GM21529 (cell line): ENCODE results near the gene TTC38.
"Not testable (repeated sequence)": the region's sequence is repeated elsewhere in the genome, so short reads cannot be mapped to it uniquely, and the experiment has no call there.

Source experiments
- ATAC-seq: cut with Tn5 transposase; IDR thresholded peaks from one replicate; pipeline ENCODE4 v1.9.1; 2021; ENCODE audit not compliant: unreplicated experiment

TTC38 gene

DNA sequence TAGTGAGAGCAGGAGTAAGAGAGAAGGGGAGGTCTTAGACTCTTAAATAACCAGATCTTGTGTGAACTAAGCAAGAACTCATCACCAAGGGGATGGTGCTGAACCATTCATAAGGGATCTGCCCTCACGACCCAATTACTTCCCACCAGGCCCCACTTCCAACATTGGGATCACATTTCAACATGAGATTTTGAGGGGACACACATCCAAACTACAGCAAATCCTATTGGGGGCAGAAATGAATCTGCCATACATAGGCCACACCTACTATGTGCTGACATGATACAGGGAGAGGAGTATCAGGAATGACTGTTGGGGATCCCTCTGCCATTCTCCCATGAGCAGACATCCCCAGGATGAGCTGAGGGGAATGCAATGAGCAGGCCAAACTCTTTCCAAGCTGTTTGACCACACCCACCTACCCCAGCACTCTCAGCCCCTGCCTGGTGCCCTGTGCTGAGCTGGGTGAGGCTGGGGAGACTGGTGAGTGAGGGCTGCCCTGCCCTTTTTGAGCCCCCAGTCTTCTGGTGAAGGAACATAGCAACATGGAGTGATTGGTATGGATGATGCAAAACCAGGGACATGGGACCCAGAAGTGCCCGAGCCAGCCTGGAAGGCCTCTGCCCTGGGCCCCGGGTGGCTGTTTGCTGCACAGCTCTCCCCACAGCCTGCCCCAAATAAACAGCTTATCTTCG, 27.6 kb downstream of the TTC38 start:
- ATAC-seq = no peak

DNA sequence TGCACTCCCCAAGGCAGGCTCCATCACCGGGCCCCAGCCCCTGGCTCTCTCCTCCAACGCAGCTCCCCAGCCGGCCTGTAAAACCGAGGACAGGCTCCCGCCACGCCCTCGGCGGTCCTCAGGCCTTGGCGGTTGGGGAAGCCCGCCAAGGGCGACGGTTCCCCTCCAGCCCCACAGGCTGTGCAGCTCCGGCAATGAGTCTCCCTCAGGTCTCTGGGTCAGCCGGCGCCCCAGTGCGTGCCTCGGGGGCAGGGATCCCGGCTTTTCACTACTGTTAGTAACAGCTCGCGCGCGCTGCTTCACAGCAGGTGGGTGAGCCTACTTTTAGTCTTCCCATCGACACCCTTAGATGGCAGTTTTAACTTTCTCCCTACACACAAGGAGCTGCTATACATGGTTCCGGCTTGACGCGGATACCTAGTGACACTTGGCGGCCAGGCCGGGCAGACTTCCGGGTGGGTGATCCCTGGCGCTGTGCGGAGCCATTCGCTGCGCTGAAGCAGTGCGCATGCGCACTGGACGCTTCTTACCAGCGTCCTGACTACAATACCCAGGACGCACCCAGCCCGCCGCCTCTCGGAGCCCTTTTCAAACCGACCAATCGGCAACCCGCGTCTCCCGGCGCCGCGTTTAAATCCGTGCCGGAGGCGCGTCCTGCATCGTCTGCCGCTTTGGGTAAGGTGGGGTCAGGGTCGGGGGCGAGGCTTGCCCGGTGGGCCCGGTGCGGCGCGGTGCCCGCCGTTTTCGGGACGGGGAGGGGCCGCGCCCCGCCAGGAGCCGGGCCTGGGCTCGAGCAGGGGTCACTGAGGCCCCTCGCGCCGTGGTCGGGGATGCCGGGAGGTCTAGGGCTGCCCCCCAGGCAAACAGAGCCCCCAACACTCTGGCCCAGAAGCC, 28.7 kb downstream of the TTC38 start, which contains the start of gene GTSE1:
GTSE1 (plus strand) TSS at position 614 of the 894 bp plus-strand sequence. CDS start 531 bp downstream, outside the sequence.
- peak; percentile 86 for ATAC-seq

DNA sequence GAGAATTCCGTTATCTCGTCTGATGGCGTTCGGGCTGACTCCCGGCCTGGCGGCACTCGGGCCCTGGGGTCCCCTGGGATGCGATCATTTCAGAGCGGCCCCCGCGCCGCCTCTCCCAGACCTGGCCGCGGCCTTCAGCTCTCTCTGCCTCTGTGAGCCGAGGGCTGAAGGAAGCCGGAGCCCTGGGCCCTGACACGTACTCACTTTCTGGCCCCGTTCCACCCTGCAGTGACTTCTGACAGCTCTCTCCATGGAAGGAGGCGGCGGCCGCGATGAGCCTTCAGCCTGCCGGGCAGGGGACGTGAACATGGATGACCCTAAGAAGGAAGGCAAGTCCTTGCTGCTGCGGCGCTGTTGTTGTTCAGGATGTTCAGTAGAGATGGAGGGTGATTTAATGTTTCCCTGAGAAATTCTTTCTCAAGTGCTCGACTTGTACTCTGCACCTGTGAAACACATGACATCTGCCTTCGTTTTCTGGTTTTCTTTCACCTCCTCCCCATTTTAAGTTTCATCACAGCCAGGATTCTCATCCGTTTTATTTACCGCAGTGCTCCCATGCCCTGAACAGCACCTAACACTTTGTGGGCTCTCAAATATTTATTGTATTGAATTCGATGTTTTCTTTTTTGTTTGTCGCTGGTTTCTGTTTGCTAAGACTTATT, 29.5 kb downstream of the TTC38 start:
- peak; percentile 15 for ATAC-seq

DNA sequence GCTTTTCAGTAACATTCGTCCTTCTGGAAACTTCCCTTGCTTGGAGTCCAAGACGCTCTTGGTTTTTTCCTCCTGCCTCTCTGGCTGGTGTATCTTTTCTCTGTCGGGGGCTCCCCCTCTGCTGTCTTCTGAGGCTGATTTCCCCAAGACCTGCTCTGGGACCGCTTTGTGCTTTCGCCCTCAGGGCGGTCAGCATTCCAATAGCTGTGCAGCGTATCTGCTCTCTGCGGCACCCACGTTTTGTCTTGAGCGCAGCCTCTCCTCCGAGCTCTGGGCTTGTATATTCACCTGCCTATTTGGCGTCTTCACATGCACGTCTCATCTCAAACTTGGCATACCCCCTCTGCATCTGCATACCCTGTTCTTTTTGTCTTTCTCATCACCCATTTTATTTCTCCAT, 31.3 kb downstream of the TTC38 start:
- no peak for ATAC-seq

DNA sequence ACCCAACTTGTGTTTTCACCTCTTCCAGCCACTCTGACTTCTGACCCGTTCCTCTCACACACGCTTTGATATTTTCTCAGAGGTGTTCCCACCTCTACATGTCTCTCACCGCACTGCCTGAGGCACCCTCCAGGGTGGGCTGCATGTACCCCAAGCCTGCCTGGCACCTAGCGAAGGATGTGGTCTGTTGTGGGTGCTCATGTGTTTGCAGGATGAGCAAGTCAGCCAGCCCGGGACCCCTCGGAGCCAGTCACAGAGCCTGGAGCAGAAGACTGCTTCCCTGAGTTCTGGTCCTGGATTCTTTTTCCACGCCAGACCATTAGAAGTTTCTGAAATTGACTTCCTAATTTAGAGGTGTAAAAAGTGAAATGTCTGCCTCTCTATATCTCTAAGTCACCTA, 32.7 kb downstream of the TTC38 start:
- no peak for ATAC-seq

DNA sequence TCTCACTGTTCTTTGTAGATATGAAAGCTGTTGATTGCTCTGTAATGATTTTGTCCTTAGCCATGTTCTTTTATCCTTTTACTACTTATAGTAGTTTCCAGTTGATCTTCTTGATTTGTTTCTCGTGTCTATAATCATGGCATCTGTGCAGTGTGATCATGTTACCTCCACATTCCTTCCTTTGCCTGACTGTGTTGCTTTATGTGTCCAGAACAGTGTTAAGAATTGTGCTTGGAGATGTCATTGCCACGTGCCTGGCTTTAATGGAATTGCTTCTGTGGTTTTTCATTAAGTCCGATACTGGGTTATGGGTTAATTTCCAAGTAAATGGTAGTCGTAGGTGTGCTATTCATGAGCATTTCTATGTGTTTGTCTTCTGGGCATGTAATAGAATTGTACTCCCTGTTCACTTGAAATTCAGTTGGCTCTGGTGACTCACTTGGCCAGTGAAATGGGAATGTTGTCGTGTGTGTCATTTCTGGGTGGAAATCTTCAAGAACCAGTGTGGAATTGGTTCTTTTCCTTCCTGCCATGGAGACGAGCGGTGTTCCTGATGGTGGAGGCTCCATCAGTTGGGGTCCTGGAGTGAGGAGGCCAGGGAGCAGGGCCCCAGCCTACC, 35.6 kb downstream of the TTC38 start:
- no peak for ATAC-seq

DNA sequence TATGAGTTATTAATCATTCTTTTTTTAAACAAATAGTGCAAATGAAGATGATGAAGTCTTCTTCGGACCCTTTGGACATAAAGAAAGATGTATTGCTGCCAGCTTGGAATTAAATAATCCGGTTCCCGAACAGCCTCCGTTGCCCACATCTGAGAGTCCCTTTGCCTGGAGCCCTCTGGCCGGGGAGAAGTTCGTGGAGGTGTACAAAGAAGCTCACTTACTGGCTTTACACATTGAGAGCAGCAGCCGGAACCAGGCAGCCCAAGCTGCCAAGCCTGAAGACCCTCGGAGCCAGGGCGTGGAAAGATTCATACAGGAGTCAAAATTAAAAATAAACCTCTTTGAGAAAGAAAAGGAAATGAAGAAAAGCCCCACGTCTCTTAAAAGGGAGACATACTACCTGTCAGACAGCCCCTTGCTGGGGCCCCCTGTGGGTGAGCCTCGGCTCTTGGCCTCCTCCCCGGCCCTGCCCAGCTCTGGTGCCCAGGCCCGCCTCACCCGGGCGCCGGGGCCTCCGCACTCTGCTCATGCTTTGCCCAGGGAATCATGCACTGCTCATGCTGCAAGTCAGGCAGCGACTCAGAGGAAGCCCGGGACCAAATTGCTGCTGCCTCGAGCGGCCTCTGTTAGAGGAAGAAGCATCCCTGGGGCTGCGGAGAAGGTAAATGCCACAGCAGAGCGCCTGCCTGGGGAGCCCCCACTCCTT, 40.6 kb downstream of the TTC38 start:
- no peak for ATAC-seq

DNA sequence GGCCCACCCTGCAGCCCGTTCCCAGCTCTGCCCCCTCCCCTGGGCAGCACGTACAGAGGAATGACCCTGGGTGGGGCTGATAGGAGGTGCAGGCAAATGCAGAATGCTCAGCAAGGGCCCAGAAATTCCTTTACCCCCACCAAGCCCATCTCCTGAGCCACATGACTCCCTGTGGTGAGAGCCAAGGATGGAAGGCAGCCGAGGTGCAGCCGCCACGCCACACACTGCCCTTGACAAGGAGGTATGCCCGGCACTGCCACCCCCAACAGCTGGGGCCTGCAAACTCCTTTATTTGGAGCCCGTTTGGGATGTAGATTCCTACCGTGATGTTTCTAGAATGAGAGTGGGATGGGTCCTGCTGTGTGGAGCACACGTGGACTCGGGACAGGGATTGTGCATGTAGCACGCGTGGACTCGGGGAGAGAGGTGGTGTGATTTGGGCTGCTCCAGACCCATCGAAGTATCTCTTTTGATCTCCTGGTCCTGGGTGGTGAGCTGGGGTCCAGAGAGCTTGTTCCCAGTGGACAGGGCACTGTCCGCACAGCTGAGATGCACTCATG, 41.8 kb downstream of the TTC38 start:
- no peak for ATAC-seq

DNA sequence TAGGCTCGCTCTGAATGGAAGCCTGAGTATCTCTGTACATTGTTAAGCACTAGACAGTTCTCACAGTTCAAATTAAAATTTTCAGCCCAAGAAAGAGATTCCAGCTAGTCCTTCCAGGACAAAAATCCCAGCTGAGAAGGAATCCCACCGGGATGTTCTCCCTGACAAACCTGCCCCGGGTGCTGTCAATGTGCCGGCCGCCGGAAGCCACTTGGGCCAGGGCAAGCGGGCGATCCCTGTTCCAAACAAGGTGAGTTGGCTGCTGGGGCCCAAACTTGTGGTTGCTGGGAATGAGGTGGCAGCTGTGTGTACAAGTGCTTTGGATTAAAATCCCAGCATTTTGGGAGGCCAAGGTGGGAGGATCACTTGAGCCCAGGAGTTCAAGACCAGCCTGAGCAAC, 44.2 kb downstream of the TTC38 start:
- no peak for ATAC-seq

DNA sequence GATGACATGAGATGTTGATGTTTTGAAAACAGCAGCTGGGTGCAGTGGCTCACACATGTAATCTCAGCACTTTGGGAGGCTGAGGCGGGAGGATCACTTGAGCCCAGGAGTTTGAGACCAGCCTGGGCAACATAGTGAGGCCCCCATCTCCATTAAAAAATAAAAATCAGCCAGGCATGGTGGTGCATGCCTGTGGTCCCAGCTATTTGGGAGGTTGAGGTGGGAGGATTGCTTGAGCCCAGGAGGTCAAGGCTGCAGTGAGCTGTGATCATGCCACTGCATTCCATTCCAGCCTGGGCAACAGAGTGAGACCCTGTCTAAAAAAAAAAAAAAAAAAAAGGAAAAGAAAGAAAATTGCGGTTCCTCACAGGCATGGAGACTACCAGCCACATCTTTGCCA, 45.0 kb downstream of the TTC38 start:
- not testable (repeated sequence) for ATAC-seq

DNA sequence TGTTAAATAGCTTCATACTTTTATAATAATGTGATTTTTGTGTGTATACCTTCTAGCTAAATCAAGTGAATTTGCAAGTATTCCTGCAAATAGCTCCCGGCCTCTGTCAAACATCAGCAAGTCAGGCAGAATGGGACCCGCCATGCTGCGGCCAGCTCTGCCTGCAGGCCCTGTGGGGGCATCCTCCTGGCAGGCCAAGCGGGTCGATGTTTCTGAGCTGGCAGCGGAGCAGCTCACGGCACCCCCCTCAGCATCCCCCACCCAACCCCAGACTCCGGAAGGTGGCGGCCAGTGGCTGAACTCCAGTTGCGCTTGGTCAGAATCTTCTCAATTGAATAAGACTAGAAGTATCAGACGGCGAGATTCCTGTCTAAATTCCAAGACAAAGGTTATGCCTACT, 48.2 kb downstream of the TTC38 start:
- ATAC-seq = no peak

DNA sequence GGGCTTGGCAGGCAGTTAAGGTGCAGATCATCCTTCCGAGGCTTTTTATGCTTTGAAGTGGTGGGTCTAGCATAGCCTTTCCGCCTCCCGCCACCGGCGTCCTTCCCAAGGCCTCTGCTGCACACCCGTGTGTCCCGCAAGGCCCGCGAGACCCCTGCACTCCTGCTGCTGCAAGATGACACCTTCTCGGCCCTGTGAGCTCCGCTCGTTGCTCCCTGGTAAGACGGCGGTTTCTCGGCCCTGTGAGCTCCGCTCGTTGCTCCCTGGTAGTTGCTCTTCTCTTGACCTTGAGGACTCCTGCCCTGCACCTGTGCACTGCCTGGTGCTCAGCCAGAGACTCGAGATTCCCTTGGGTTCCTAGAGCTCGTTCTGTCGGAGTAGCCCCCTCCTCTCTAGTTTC, 49.8 kb downstream of the TTC38 start:
- no peak for ATAC-seq

DNA sequence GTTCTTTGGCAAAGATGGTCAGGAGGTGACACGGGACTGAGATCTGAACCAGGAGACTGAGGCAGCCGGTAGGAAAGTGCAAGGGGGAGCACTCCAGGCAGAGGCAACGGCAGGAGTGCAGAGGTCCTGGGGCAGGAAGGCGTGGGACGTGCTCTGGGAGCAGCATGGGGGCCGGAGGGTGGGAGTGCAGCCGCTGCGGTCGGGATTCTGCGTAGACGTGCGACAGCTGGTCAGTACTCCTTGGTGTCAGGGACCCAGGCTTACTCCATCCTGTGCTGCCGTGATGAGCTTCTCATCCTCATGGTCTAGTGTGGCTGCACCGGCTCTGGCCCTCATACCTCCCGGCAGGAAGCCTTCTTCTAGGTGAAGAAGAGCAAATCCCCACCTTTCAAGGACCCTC, 50.8 kb downstream of the TTC38 start:
- no peak for ATAC-seq

DNA sequence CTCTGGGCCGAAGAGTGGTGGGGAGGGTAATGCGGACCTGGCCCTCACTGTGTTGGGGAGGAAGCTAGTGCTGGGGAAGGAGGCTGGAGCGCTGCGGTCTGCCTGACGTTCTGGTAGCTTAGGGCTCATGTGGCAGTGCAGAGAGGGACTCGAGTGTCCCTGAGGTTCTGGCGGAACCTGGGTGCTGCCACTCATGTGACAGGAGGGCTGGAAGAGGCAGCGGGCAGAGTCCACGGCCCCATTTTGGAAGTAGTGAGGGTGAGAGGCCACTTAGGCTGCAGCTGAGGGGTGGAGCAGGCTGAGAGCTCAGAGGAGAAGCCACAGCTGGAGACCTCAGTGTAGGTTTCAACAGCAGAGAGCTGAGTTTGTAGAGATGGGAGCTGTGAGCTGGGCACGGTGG, 51.5 kb downstream of the TTC38 start:
- no peak for ATAC-seq

DNA sequence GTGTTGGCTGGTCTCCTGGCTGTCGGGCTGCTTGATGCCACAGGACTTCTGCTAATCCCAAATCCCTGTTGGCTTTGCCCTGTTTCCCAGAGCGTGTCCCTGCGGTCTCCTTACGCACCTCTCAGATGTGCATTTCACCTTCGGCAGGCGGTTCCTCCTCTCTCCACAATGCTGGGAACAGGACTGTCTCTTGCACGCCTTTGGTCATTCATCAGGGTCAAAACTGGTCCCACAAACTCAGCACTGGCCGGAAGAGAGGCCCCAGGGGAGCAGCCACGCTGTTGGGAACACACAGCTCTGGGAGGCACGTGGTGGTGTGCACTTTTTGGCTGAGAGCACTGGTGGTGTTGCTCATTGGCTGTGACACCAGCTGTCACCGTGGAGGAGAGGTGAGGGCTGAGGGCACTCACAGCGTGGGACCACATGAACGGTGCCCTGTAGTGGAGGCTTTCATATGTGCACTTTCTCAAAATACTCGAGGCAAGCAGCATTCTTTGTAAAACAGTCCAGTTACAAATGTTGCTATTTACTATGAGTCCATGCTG, 52.4 kb downstream of the TTC38 start:
- no peak for ATAC-seq

DNA sequence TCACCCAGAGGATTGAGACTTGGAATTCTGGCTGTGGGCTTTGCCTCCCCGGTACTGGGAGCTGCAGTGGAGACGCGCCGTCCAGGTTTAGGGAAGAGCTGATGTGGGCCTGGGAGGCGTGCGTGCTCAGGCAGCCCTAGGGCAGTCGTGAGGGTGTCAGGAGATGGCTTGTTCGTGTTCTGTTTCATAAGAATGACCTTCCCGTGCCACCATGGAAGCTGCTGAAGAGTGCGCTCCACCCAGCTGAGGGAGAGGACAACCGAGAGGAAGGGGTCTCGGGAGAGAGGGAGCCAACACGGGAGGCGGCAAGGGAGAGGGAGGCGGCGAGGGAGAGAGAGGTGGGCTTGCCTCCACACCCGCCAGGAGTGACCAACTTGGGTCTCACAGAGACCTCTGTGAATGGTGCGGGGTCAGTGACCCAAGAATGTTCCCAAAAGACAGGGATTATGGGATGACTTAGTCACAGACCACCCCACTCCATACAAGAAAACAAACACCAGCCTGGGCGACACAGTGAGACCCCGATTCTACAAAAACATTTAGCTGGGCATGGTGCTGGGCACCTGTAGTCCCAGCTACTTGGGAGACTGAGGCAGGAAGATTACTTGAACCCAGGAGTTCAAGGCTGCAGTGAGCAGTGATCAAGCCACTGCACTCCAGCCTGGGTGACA, 53.0 kb downstream of the TTC38 start:
- ATAC-seq = no peak

DNA sequence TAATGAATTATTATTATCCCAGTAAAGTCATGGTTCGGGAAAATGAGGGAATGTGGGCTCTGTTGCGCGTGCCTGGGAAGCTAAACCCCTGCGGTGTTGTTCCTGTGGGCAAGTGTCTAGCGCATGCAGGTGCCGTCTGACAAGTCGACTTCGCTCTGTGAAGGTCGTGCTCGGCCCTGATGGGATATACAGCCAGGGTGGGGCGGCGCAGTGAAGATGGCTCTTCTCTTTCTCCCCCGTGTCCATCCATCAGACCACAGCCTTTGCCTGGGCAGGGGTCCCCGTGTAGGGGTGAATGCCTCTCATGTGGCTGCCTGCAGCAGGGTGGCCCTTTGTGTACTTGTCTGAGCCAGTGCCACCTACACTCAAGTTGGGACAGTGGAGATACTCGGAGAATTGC, 54.9 kb downstream of the TTC38 start:
- ATAC-seq = no peak

DNA sequence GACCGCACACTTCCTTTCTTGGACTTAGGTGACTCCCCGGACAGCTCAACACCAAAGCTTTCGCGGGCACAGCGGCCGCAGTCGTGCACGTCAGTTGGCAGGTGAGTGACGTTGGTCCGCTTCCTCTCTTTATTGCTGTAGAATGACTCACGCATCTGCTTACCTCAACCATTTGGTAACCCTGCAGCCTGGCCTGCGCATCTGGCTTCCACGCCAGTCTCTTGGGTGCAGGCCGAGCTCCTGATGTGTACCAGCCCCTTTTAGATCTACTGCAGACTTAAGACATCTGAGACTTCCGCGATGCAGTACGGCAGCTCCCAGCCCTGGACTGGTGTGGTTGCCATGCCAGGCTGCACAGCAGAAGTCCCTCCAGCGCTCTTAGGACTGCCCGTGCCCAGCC, 55.4 kb downstream of the TTC38 start:
- ATAC-seq = no peak

DNA sequence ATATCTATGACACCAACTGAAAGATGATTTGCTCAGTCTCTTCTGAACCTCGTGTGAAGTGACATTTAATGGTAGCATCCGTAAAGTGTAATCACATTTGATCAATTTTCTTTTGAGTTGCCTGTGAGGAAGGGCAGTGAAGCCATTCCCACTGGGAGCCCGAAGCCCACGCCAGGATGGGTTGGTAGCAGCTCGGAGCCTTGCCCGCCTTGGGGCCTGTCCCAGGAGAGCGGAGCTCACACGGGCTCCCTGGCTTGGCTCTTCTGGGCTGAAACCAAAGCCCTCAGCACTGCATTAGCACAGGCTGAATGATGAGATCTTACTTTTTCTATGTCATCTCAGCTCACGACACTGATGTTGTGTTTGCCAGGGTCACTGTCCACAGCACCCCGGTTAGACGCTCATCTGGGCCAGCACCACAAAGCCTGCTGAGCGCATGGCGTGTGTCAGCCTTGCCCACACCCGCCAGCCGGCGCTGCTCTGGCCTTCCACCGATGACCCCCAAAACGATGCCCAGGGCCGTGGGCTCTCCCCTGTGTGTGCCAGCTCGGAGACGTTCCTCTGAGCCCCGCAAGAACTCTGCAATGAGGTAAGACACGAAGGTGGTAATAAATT, 58.4 kb downstream of the TTC38 start:
- ATAC-seq = no peak
